ENCODE results near the gene MAP2.
"Not testable (repeated sequence)": the region's sequence is repeated elsewhere in the genome, so short reads cannot be mapped to it uniquely, and the experiment has no call there.

Gene MAP2

GRCh38 chr2:209473930-209474419 is 50.1 kb downstream of the MAP2 start:
- DNase-seq (ENCODE audit: low read depth in 4 of 4, low spot score in 1 of 4) = no peak

- no peak for DNase-seq (ENCODE audit: low read depth in 4 of 4, low spot score in 1 of 4)
Measured at GRCh38 chr2:209474960-209475359, 51.1 kb downstream of the MAP2 start.

- DNase-seq (ENCODE audit: low read depth in 4 of 4, low spot score in 1 of 4) = no peak
Measured at GRCh38 chr2:209476367-209477208, 52.7 kb downstream of the MAP2 start.

- DNase-seq (ENCODE audit: low read depth in 4 of 4, low spot score in 1 of 4) = not testable (repeated sequence)
Measured at GRCh38 chr2:209492296-209492695, 68.4 kb downstream of the MAP2 start.

GRCh38 chr2:209495068-209495620 is 71.3 kb downstream of the MAP2 start:
- DNase-seq (ENCODE audit: low read depth in 4 of 4, low spot score in 1 of 4) = not testable (repeated sequence)

GRCh38 chr2:209495855-209496585 is 72.2 kb downstream of the MAP2 start:
- DNase-seq (ENCODE audit: low read depth in 4 of 4, low spot score in 1 of 4) = no peak

- no peak for DNase-seq (ENCODE audit: low read depth in 4 of 4, low spot score in 1 of 4)
Measured at GRCh38 chr2:209496586-209496982, 72.7 kb downstream of the MAP2 start.

- DNase-seq (ENCODE audit: low read depth in 4 of 4, low spot score in 1 of 4) = no peak
Measured at GRCh38 chr2:209498614-209499013, 74.8 kb downstream of the MAP2 start.

- no peak for DNase-seq (ENCODE audit: low read depth in 4 of 4, low spot score in 1 of 4)
Measured at GRCh38 chr2:209499069-209499468, 75.2 kb downstream of the MAP2 start.

GRCh38 chr2:209501579-209501978 is 77.7 kb downstream of the MAP2 start:
- DNase-seq (ENCODE audit: low read depth in 4 of 4, low spot score in 1 of 4) = no peak

- DNase-seq (ENCODE audit: low read depth in 4 of 4, low spot score in 1 of 4) = no peak
Measured at GRCh38 chr2:209505410-209505809, 81.6 kb downstream of the MAP2 start.

GRCh38 chr2:209508255-209508654 is 84.4 kb downstream of the MAP2 start:
- no peak for DNase-seq (ENCODE audit: low read depth in 4 of 4, low spot score in 1 of 4)

GRCh38 chr2:209511637-209512036 is 87.8 kb downstream of the MAP2 start:
- no peak for DNase-seq (ENCODE audit: low read depth in 4 of 4, low spot score in 1 of 4)

GRCh38 chr2:209512971-209513370 is 89.1 kb downstream of the MAP2 start:
- no peak for DNase-seq (ENCODE audit: low read depth in 4 of 4, low spot score in 1 of 4)

- DNase-seq (ENCODE audit: low read depth in 4 of 4, low spot score in 1 of 4) = no peak
Measured at GRCh38 chr2:209517436-209517835, 93.6 kb downstream of the MAP2 start.

- DNase-seq (ENCODE audit: low read depth in 4 of 4, low spot score in 1 of 4) = no peak
Measured at GRCh38 chr2:209519271-209519670, 95.4 kb downstream of the MAP2 start.

GRCh38 chr2:209519906-209520305 is 96.1 kb downstream of the MAP2 start:
- DNase-seq (ENCODE audit: low read depth in 4 of 4, low spot score in 1 of 4) = no peak

- no peak for DNase-seq (ENCODE audit: low read depth in 4 of 4, low spot score in 1 of 4)
Measured at GRCh38 chr2:209523041-209523740, 99.3 kb downstream of the MAP2 start.

- DNase-seq (ENCODE audit: low read depth in 4 of 4, low spot score in 1 of 4) = no peak
Measured at GRCh38 chr2:209523867-209524266, 100.0 kb downstream of the MAP2 start.

- DNase-seq (ENCODE audit: low read depth in 4 of 4, low spot score in 1 of 4) = no peak
Measured at GRCh38 chr2:209525331-209525730, 101.5 kb downstream of the MAP2 start.

- no peak for DNase-seq (ENCODE audit: low read depth in 4 of 4, low spot score in 1 of 4)
Measured at GRCh38 chr2:209525834-209526281, 102.0 kb downstream of the MAP2 start.
